WTC11 (cell line): ENCODE results near the gene DIAPH1.

ENCODE experiments used
- CREB1 ChIP-seq: sonication (generic); formaldehyde crosslinking; IDR thresholded peaks from 2 replicates; pipeline ENCODE4 v1.8.0; 2023; ENCODE audit warnings: mild to moderate bottlenecking, missing genetic modification reagents
- ESRRA ChIP-seq: sonication (generic); formaldehyde crosslinking; IDR thresholded peaks from 2 replicates; pipeline ENCODE4 v1.8.1; 2022; ENCODE audit warnings: mild to moderate bottlenecking, missing genetic modification reagents, borderline replicate concordance
- FOXK1 ChIP-seq: sonication (generic); formaldehyde crosslinking; IDR thresholded peaks from 2 replicates; pipeline ENCODE4 v1.8.0; 2022; ENCODE audit warnings: mild to moderate bottlenecking, moderate library complexity, missing genetic modification reagents
- FOXP4 ChIP-seq: sonication (generic); formaldehyde crosslinking; IDR thresholded peaks from 2 replicates; pipeline ENCODE4 v1.8.0; 2022; ENCODE audit warnings: mild to moderate bottlenecking, missing genetic modification reagents
- PREB ChIP-seq: sonication (generic); formaldehyde crosslinking; IDR thresholded peaks from 2 replicates; pipeline ENCODE4 v1.8.1; 2022; ENCODE audit warnings: mild to moderate bottlenecking, missing genetic modification reagents, moderate library complexity, borderline replicate concordance
- SOX15 ChIP-seq: fragments of 250-450 bp; sonication (Bioruptor Pico); IDR thresholded peaks from 2 replicates; pipeline ENCODE4 v1.9.0; 2021; ENCODE audit warnings: mild to moderate bottlenecking
- TEAD4 ChIP-seq: sonication (generic); formaldehyde crosslinking; IDR thresholded peaks from 2 replicates; pipeline ENCODE4 v1.8.0; 2022; ENCODE audit warnings: mild to moderate bottlenecking, missing genetic modification reagents
- ZMAT4 ChIP-seq: fragments of 250-450 bp; sonication (Bioruptor Pico); IDR thresholded peaks from 2 replicates; pipeline ENCODE4 v1.9.0; 2021; ENCODE audit warnings: mild to moderate bottlenecking
- ZNF512 ChIP-seq: sonication (generic); formaldehyde crosslinking; IDR thresholded peaks from 2 replicates; pipeline ENCODE4 v1.8.1; 2022; ENCODE audit warnings: missing genetic modification reagents, borderline replicate concordance
- TF ChIP-seq, protein P1 (sequence below): sonication (generic); formaldehyde crosslinking; IDR thresholded peaks from 2 replicates; pipeline ENCODE4 v1.8.0; 2022; ENCODE audit warnings: mild to moderate bottlenecking, missing genetic modification reagents
- TF ChIP-seq, protein P2 (sequence below): fragments of 200-600 bp; IDR thresholded peaks from 2 replicates; pipeline ENCODE4 v1.8.0; 2022; ENCODE audit warnings: antibody characterized with exemption
- TF ChIP-seq, protein P3 (sequence below): sonication (generic); formaldehyde crosslinking; IDR thresholded peaks from 2 replicates; pipeline ENCODE4 v1.8.1; 2022; ENCODE audit warnings: mild to moderate bottlenecking, moderate library complexity, missing genetic modification reagents

DNA sequence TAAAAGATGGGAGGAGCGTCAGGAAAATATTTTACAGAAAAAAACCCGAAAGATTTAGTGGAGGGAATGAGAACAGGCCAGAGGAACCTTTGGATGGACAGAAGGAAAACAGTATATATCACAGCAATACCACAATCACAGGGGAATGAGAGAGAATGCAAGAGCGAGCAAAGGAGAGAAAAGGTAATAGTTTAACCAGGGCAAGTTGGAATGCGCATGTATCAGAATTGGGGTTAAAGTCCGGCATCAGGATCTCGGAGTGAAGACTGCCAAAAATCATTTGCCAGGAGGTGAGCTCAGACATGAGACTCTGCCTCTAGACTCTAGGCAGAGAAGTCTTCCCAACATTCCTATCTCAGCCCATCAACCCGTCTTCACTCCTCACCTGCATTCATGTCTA lies 93.1 kb downstream of the DIAPH1 start:
- no peak for TF ChIP-seq ESRRA (CRISPR knock-in tag)
- TF ChIP-seq FOXP4: no peak
- TF ChIP-seq, protein P1, sequence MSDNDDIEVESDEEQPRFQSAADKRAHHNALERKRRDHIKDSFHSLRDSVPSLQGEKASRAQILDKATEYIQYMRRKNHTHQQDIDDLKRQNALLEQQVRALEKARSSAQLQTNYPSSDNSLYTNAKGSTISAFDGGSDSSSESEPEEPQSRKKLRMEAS (CRISPR knock-in tag): no peak
- no peak for TF ChIP-seq CREB1 (CRISPR knock-in tag)
- no peak for TF ChIP-seq FOXK1 (CRISPR knock-in tag)
- no peak for TF ChIP-seq ZNF512 (CRISPR knock-in tag)
- TF ChIP-seq PREB: no peak
- TF ChIP-seq, protein P2, sequence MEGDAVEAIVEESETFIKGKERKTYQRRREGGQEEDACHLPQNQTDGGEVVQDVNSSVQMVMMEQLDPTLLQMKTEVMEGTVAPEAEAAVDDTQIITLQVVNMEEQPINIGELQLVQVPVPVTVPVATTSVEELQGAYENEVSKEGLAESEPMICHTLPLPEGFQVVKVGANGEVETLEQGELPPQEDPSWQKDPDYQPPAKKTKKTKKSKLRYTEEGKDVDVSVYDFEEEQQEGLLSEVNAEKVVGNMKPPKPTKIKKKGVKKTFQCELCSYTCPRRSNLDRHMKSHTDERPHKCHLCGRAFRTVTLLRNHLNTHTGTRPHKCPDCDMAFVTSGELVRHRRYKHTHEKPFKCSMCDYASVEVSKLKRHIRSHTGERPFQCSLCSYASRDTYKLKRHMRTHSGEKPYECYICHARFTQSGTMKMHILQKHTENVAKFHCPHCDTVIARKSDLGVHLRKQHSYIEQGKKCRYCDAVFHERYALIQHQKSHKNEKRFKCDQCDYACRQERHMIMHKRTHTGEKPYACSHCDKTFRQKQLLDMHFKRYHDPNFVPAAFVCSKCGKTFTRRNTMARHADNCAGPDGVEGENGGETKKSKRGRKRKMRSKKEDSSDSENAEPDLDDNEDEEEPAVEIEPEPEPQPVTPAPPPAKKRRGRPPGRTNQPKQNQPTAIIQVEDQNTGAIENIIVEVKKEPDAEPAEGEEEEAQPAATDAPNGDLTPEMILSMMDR: no peak
- no peak for TF ChIP-seq TEAD4 (CRISPR knock-in tag)
- no peak for TF ChIP-seq SOX15 (CRISPR knock-in tag)
- TF ChIP-seq ZMAT4 (CRISPR knock-in tag): no peak
- TF ChIP-seq, protein P3, sequence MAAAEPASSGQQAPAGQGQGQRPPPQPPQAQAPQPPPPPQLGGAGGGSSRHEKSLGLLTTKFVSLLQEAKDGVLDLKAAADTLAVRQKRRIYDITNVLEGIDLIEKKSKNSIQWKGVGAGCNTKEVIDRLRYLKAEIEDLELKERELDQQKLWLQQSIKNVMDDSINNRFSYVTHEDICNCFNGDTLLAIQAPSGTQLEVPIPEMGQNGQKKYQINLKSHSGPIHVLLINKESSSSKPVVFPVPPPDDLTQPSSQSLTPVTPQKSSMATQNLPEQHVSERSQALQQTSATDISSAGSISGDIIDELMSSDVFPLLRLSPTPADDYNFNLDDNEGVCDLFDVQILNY (CRISPR knock-in tag): no peak
